K562 (cell line): Measurements from ENCODE around the gene ZNF740. TPM values are rescaled to one million over a fixed set of nuclear protein-coding genes. Genes with fewer than 3 reads are reported as not detected.
A peak's percentile ranks its signal among the peaks of the same experiment; 100 is the strongest.

Experiments
- CAMTA2 ChIP-seq: fragments of 250-450 bp; sonication (Bioruptor Pico); conservative IDR thresholded peaks from 2 replicates; pipeline ENCODE4 v1.5.1; 2022
- CTBP1 ChIP-seq: fragments of 450-650 bp; IDR thresholded peaks from 2 replicates; pipeline ENCODE4 v1.6.1; 2016; ENCODE audit warnings: borderline replicate concordance
- MTA3 ChIP-seq: fragments of 450-650 bp; formaldehyde crosslinking; IDR thresholded peaks from 2 replicates; pipeline ENCODE4 v1.6.1; 2017; ENCODE audit warnings: mild to moderate bottlenecking, borderline replicate concordance
- ZNF12 ChIP-seq: sonication (generic); formaldehyde crosslinking; IDR thresholded peaks from 2 replicates; pipeline ENCODE4 v1.4.0; 2020; ENCODE audit warnings: mild to moderate bottlenecking, missing genetic modification reagents
- ZNF507 ChIP-seq: conservative IDR thresholded peaks from 2 replicates; pipeline ENCODE4 v1.6.1; 2017; ENCODE audit warnings: missing genetic modification characterization, missing compliant biosample characterization
- polyA plus RNA-seq, 8 experiments: library from polyadenylated mRNA; depleted of rRNA in 4 of 8; stranded (reverse) in 5 of 8; unstranded in 3 of 8; fragments of >200 nt; fragmentation: Nextera tagmentation in 2 of 8; fragmentation: Illumina TruSeq in 1 of 8; extraction: Ambion mirVana in 2 of 8; extraction: Trizol in 1 of 8; gene quantifications; 2 replicates each; pipeline versions ENCODE4 v1.2.1 to v1.2.3, GENCODE V29; 2011 to 2014; ENCODE audit warnings: inconsistent platforms in 1 of 8, missing spikeins in 1 of 8
- total RNA-seq, 7 experiments: library from RNA; depleted of rRNA in 6 of 7; stranded (reverse); fragments of >200 nt in 6 of 7; fragmentation: Illumina TruSeq in 2 of 7; extraction: Trizol in 2 of 7; gene quantifications; 2 replicates each; pipeline versions ENCODE4 v1.2.1 to v1.2.3, GENCODE V29; 2011 to 2021; ENCODE audit warnings: low replicate concordance in 1 of 7
- TF ChIP-seq, protein P1 (sequence below): sonication (generic); formaldehyde crosslinking; IDR thresholded peaks from 2 replicates; pipeline ENCODE4 v1.8.0; 2022; ENCODE audit warnings: mild to moderate bottlenecking, missing genetic modification reagents, borderline replicate concordance
- TF ChIP-seq, protein P2 (sequence below), 2 experiments: IDR thresholded peaks; 2 replicates each; pipeline ENCODE4 v1.6.1; 2012; ENCODE audit warnings: improper control_type of control experiment in 2 of 2, low read depth in 2 of 2, low read length in 2 of 2, borderline replicate concordance in 1 of 2
- TF ChIP-seq, protein P3 (sequence below), 3 experiments: fragments of 200-800 bp in 1 of 3; sonication (Bioruptor generic) in 1 of 3; sonication (generic) in 1 of 3; formaldehyde crosslinking in 1 of 3; IDR thresholded peaks; 2 replicates each; pipeline versions ENCODE4 v1.6.1 to v1.8.0; 2016 to 2022; ENCODE audit warnings: mild to moderate bottlenecking in 2 of 3, missing compliant biosample characterization in 2 of 3, missing genetic modification characterization in 2 of 3, missing genetic modification reagents in 1 of 3
- TF ChIP-seq, protein P4 (sequence below): fragments of 450-650 bp; IDR thresholded peaks from 2 replicates; pipeline ENCODE4 v1.6.1; 2016; ENCODE audit warnings: mild to moderate bottlenecking, moderate library complexity

Gene ZNF740
- total and polyA plus RNA-seq, 9 of the 15 experiments (the other 6 are each of a cell fraction or from before 2014, with no cell fraction given), result 0.57 to 46.4 (median 18.6) TPM

DNA sequence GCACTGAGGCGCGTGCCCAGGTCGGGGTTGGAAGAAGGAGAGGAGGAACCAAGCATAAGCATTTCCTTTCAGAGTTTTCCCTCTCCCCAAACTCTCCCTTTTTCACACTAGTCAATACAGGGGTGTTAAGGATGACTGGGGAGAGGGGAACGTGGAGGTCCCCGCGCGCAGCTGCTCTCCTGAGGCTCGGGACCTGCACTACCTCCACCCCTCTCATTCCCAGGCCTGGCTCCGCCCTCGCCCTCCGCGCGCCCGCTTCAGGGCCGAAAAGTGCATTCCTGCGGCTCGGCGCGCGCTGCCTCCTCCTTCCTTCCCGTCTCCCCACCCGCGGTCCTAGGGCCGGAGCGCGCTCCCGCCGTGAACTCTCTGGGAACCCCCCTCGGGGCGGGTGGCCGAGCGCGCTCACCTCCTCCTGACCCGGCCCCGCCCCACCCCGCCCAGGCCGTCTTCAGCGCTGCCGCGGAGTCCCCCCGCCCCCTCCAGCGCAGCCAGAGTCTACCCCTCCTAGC lies 40.2 kb downstream of the ZNF740 start (continued):
- TF ChIP-seq, protein P1, sequence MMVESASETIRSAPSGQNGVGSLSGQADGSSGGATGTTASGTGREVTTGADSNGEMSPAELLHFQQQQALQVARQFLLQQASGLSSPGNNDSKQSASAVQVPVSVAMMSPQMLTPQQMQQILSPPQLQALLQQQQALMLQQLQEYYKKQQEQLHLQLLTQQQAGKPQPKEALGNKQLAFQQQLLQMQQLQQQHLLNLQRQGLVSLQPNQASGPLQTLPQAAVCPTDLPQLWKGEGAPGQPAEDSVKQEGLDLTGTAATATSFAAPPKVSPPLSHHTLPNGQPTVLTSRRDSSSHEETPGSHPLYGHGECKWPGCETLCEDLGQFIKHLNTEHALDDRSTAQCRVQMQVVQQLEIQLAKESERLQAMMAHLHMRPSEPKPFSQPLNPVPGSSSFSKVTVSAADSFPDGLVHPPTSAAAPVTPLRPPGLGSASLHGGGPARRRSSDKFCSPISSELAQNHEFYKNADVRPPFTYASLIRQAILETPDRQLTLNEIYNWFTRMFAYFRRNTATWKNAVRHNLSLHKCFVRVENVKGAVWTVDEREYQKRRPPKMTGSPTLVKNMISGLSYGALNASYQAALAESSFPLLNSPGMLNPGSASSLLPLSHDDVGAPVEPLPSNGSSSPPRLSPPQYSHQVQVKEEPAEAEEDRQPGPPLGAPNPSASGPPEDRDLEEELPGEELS (CRISPR knock-in tag), result no peak
- TF ChIP-seq, protein P2, sequence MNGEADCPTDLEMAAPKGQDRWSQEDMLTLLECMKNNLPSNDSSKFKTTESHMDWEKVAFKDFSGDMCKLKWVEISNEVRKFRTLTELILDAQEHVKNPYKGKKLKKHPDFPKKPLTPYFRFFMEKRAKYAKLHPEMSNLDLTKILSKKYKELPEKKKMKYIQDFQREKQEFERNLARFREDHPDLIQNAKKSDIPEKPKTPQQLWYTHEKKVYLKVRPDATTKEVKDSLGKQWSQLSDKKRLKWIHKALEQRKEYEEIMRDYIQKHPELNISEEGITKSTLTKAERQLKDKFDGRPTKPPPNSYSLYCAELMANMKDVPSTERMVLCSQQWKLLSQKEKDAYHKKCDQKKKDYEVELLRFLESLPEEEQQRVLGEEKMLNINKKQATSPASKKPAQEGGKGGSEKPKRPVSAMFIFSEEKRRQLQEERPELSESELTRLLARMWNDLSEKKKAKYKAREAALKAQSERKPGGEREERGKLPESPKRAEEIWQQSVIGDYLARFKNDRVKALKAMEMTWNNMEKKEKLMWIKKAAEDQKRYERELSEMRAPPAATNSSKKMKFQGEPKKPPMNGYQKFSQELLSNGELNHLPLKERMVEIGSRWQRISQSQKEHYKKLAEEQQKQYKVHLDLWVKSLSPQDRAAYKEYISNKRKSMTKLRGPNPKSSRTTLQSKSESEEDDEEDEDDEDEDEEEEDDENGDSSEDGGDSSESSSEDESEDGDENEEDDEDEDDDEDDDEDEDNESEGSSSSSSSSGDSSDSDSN (IDR thresholded peaks at IDR 0.05; ENCODE audit: borderline replicate concordance in 1 of 2, low read depth in 2 of 2, low read length in 2 of 2), result 0 out of 4 replicates have a peak, but pooled peaks of 1 of the 2 experiments have one; percentile 47
- TF ChIP-seq ZNF507 (tag) (no peak), ZNF12 (CRISPR knock-in tag) (peak; percentile 31; the same call in 1 of the 2 replicates), CTBP1 (peak; percentile 54; the same call in 1 of the 2 replicates), MTA3 (no peak), CAMTA2 (CRISPR knock-in tag) (no peak)
- TF ChIP-seq, protein P3, sequence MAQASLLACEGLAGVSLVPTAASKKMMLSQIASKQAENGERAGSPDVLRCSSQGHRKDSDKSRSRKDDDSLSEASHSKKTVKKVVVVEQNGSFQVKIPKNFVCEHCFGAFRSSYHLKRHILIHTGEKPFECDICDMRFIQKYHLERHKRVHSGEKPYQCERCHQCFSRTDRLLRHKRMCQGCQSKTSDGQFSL (CRISPR knock-in tag; IDR thresholded peaks at IDR 0.05), result peak; percentile 47; the same call in 1 of the 2 replicates
- TF ChIP-seq, protein P3 (tag; IDR thresholded peaks at IDR 0.05), result no peak
- TF ChIP-seq, protein P4, sequence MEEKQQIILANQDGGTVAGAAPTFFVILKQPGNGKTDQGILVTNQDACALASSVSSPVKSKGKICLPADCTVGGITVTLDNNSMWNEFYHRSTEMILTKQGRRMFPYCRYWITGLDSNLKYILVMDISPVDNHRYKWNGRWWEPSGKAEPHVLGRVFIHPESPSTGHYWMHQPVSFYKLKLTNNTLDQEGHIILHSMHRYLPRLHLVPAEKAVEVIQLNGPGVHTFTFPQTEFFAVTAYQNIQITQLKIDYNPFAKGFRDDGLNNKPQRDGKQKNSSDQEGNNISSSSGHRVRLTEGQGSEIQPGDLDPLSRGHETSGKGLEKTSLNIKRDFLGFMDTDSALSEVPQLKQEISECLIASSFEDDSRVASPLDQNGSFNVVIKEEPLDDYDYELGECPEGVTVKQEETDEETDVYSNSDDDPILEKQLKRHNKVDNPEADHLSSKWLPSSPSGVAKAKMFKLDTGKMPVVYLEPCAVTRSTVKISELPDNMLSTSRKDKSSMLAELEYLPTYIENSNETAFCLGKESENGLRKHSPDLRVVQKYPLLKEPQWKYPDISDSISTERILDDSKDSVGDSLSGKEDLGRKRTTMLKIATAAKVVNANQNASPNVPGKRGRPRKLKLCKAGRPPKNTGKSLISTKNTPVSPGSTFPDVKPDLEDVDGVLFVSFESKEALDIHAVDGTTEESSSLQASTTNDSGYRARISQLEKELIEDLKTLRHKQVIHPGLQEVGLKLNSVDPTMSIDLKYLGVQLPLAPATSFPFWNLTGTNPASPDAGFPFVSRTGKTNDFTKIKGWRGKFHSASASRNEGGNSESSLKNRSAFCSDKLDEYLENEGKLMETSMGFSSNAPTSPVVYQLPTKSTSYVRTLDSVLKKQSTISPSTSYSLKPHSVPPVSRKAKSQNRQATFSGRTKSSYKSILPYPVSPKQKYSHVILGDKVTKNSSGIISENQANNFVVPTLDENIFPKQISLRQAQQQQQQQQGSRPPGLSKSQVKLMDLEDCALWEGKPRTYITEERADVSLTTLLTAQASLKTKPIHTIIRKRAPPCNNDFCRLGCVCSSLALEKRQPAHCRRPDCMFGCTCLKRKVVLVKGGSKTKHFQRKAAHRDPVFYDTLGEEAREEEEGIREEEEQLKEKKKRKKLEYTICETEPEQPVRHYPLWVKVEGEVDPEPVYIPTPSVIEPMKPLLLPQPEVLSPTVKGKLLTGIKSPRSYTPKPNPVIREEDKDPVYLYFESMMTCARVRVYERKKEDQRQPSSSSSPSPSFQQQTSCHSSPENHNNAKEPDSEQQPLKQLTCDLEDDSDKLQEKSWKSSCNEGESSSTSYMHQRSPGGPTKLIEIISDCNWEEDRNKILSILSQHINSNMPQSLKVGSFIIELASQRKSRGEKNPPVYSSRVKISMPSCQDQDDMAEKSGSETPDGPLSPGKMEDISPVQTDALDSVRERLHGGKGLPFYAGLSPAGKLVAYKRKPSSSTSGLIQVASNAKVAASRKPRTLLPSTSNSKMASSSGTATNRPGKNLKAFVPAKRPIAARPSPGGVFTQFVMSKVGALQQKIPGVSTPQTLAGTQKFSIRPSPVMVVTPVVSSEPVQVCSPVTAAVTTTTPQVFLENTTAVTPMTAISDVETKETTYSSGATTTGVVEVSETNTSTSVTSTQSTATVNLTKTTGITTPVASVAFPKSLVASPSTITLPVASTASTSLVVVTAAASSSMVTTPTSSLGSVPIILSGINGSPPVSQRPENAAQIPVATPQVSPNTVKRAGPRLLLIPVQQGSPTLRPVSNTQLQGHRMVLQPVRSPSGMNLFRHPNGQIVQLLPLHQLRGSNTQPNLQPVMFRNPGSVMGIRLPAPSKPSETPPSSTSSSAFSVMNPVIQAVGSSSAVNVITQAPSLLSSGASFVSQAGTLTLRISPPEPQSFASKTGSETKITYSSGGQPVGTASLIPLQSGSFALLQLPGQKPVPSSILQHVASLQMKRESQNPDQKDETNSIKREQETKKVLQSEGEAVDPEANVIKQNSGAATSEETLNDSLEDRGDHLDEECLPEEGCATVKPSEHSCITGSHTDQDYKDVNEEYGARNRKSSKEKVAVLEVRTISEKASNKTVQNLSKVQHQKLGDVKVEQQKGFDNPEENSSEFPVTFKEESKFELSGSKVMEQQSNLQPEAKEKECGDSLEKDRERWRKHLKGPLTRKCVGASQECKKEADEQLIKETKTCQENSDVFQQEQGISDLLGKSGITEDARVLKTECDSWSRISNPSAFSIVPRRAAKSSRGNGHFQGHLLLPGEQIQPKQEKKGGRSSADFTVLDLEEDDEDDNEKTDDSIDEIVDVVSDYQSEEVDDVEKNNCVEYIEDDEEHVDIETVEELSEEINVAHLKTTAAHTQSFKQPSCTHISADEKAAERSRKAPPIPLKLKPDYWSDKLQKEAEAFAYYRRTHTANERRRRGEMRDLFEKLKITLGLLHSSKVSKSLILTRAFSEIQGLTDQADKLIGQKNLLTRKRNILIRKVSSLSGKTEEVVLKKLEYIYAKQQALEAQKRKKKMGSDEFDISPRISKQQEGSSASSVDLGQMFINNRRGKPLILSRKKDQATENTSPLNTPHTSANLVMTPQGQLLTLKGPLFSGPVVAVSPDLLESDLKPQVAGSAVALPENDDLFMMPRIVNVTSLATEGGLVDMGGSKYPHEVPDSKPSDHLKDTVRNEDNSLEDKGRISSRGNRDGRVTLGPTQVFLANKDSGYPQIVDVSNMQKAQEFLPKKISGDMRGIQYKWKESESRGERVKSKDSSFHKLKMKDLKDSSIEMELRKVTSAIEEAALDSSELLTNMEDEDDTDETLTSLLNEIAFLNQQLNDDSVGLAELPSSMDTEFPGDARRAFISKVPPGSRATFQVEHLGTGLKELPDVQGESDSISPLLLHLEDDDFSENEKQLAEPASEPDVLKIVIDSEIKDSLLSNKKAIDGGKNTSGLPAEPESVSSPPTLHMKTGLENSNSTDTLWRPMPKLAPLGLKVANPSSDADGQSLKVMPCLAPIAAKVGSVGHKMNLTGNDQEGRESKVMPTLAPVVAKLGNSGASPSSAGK, result no peak
